Measurements from ENCODE around the gene SKIL. TPM values are rescaled to one million over a fixed set of nuclear protein-coding genes. Genes with fewer than 3 reads are reported as not detected.

SKIL gene
- total RNA-seq, 1 donor from 2014 or later: 79.6 TPM

GRCh38 chr3:170346481-170347392, 10.8 kb upstream of the SKIL start:
- DNase-seq (ENCODE audit: low read depth in 2 of 2): no peak

GRCh38 chr3:170350515-170351413, 6.8 kb upstream of the SKIL start:
- no peak for DNase-seq (ENCODE audit: low read depth in 2 of 2)

GRCh38 chr3:170352936-170353335, 4.6 kb upstream of the SKIL start:
- no peak for DNase-seq (ENCODE audit: low read depth in 2 of 2)

- DNase-seq (ENCODE audit: low read depth in 2 of 2): no peak
Measured at GRCh38 chr3:170353485-170353884, 4.0 kb upstream of the SKIL start.

GRCh38 chr3:170354760-170355159, 2.8 kb upstream of the SKIL start:
- no peak for DNase-seq (ENCODE audit: low read depth in 2 of 2)

- peak; percentile 65 to 73 for DNase-seq (ENCODE audit: low read depth in 2 of 2)
Measured at GRCh38 chr3:170355738-170356595, 1.5 kb upstream of the SKIL start.

GRCh38 chr3:170356596-170357175, 829 bp upstream of the SKIL start:
- DNase-seq (ENCODE audit: low read depth in 2 of 2): peak in 1 of 2 donors; percentile 81

GRCh38 chr3:170358042-170359010, 811 bp downstream of the SKIL start:
- DNase-seq (ENCODE audit: low read depth in 2 of 2): peak; percentile 61 to 78

- no peak for DNase-seq (ENCODE audit: low read depth in 2 of 2)
Measured at GRCh38 chr3:170359178-170359704, 1.7 kb downstream of the SKIL start.

- peak in 1 of 2 donors; percentile 49 for DNase-seq (ENCODE audit: low read depth in 2 of 2)
Measured at GRCh38 chr3:170360466-170360865, 3.0 kb downstream of the SKIL start.

- peak in 1 of 2 donors; percentile 31 for DNase-seq (ENCODE audit: low read depth in 2 of 2)
Measured at GRCh38 chr3:170360916-170361315, 3.4 kb downstream of the SKIL start.

GRCh38 chr3:170361711-170362110, 4.2 kb downstream of the SKIL start:
- no peak for DNase-seq (ENCODE audit: low read depth in 2 of 2)

- DNase-seq (ENCODE audit: low read depth in 2 of 2): no peak
Measured at GRCh38 chr3:170363471-170363994, 6.0 kb downstream of the SKIL start.

GRCh38 chr3:170364965-170365364, 7.5 kb downstream of the SKIL start:
- no peak for DNase-seq (ENCODE audit: low read depth in 2 of 2)

GRCh38 chr3:170367797-170368196, 10.3 kb downstream of the SKIL start:
- no peak for DNase-seq (ENCODE audit: low read depth in 2 of 2)

- DNase-seq (ENCODE audit: low read depth in 2 of 2): peak; percentile 27 to 28
Measured at GRCh38 chr3:170368921-170369320, 11.4 kb downstream of the SKIL start.

GRCh38 chr3:170372190-170372879, 14.8 kb downstream of the SKIL start:
- DNase-seq (ENCODE audit: low read depth in 2 of 2): no peak

GRCh38 chr3:170383567-170383966, 26.1 kb downstream of the SKIL start:
- DNase-seq (ENCODE audit: low read depth in 2 of 2): no peak

- no peak for DNase-seq (ENCODE audit: low read depth in 2 of 2)
Measured at GRCh38 chr3:170386468-170386867, 29.0 kb downstream of the SKIL start.
